HG03432 (cell line): ENCODE measurements around the gene FNDC3A.
A peak's percentile ranks its signal among the peaks of the same experiment; 100 is the strongest.

ENCODE experiments used
- ATAC-seq: cut with Tn5 transposase; IDR thresholded peaks from one replicate; pipeline ENCODE4 v1.9.1; 2021; ENCODE audit warnings: mild to moderate bottlenecking, moderate library complexity; ENCODE audit not compliant: unreplicated experiment

FNDC3A gene

GRCh38 chr13:49213539-49213938 is 237.8 kb downstream of the FNDC3A start:
- ATAC-seq = no peak

- no peak for ATAC-seq
Observed at GRCh38 chr13:49213997-49214916, 238.5 kb downstream of the FNDC3A start.

GRCh38 chr13:49214917-49215376 is 239.2 kb downstream of the FNDC3A start:
- ATAC-seq = peak; percentile 73

GRCh38 chr13:49216334-49216733 is 240.6 kb downstream of the FNDC3A start:
- no peak for ATAC-seq

- no peak for ATAC-seq
Observed at GRCh38 chr13:49217962-49218492, 242.3 kb downstream of the FNDC3A start.

- ATAC-seq = no peak
Observed at GRCh38 chr13:49218493-49219051, 242.9 kb downstream of the FNDC3A start.

GRCh38 chr13:49219647-49220035 is 243.9 kb downstream of the FNDC3A start:
- no peak for ATAC-seq

- no peak for ATAC-seq
Observed at GRCh38 chr13:49220036-49220855, 244.5 kb downstream of the FNDC3A start, which contains the start of gene MLNR. Gene MLNR (plus strand): TSS chr13:49220338. CDS start chr13:49220338, 0 bp downstream.

- no peak for ATAC-seq
Observed at GRCh38 chr13:49220856-49221589, 245.3 kb downstream of the FNDC3A start.

- no peak for ATAC-seq
Observed at GRCh38 chr13:49221590-49221965, 245.9 kb downstream of the FNDC3A start.

GRCh38 chr13:49225223-49226042 is 249.7 kb downstream of the FNDC3A start:
- no peak for ATAC-seq

- ATAC-seq = no peak
Observed at GRCh38 chr13:49226613-49227012, 250.9 kb downstream of the FNDC3A start.

GRCh38 chr13:49234741-49235140 is 259.0 kb downstream of the FNDC3A start:
- no peak for ATAC-seq

GRCh38 chr13:49235856-49236431 is 260.2 kb downstream of the FNDC3A start:
- no peak for ATAC-seq

- no peak for ATAC-seq
Observed at GRCh38 chr13:49238621-49239020, 262.9 kb downstream of the FNDC3A start.

- ATAC-seq = no peak
Observed at GRCh38 chr13:49240017-49240416, 264.3 kb downstream of the FNDC3A start.

GRCh38 chr13:49241296-49241695 is 265.6 kb downstream of the FNDC3A start:
- no peak for ATAC-seq

- no peak for ATAC-seq
Observed at GRCh38 chr13:49245101-49245500, 269.4 kb downstream of the FNDC3A start.
